Sigmoid colon (tissue), 4 donors: Measurements from ENCODE around the gene TBL3.

Experiments
- EP300 ChIP-seq, 4 donors: sonication (generic); formaldehyde crosslinking; IDR thresholded peaks; one replicate each; pipeline ENCODE4 v1.6.1; 2017; ENCODE audit warnings: antibody characterized with exemption in 4 of 4
- POLR2A ChIP-seq, 2 donors: fragments of 450-650 bp; IDR thresholded peaks; one replicate each; pipeline ENCODE4 v1.6.1; 2016; ENCODE audit warnings: antibody characterized with exemption in 2 of 2, mild to moderate bottlenecking in 2 of 2, moderate library complexity in 2 of 2
- POLR2AphosphoS5 ChIP-seq, 4 donors: sonication (generic); formaldehyde crosslinking; IDR thresholded peaks; one replicate each; pipeline ENCODE4 v1.6.1; 2017; ENCODE audit warnings: antibody characterized with exemption in 4 of 4
- TF ChIP-seq, protein P1 (sequence below), 4 experiments: fragments of 450-650 bp in 3 of 4; fragments of 200-600 bp in 1 of 4; IDR thresholded peaks; one replicate each; pipeline ENCODE4 v1.5.1; 2016 to 2019; ENCODE audit warnings: antibody characterized with exemption in 4 of 4, mild to moderate bottlenecking in 3 of 4, moderate library complexity in 2 of 4

- TF ChIP-seq POLR2A (IDR thresholded peaks at IDR 0.05) (no peak), POLR2AphosphoS5 (IDR thresholded peaks at IDR 0.05) (no peak), EP300 (IDR thresholded peaks at IDR 0.05) (no peak)
- TF ChIP-seq, protein P1, sequence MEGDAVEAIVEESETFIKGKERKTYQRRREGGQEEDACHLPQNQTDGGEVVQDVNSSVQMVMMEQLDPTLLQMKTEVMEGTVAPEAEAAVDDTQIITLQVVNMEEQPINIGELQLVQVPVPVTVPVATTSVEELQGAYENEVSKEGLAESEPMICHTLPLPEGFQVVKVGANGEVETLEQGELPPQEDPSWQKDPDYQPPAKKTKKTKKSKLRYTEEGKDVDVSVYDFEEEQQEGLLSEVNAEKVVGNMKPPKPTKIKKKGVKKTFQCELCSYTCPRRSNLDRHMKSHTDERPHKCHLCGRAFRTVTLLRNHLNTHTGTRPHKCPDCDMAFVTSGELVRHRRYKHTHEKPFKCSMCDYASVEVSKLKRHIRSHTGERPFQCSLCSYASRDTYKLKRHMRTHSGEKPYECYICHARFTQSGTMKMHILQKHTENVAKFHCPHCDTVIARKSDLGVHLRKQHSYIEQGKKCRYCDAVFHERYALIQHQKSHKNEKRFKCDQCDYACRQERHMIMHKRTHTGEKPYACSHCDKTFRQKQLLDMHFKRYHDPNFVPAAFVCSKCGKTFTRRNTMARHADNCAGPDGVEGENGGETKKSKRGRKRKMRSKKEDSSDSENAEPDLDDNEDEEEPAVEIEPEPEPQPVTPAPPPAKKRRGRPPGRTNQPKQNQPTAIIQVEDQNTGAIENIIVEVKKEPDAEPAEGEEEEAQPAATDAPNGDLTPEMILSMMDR (IDR thresholded peaks at IDR 0.05), result no peak
Measured at GRCh38 chr16:1924095-1924494, 47.8 kb upstream of the TBL3 start.
